DND-41 (cell line): ENCODE data around the gene SEC22A.

ENCODE experiments used
- ATAC-seq: fragments of 200-7000 bp; cut with Tn5 transposase; 3 replicates; pipeline ENCODE4 v1.9.1; 2021; ENCODE audit warnings: low read depth; ENCODE audit not compliant: insufficient read depth
- DNase-seq: peaks from one replicate; pipeline ENCODE4 v3.0.0-alpha.2; 2020
- H2AFZ ChIP-seq: 2 replicates; pipeline ENCODE4 v1.6.0; 2012; ENCODE audit warnings: low read depth, low read length
- H3K27ac ChIP-seq: 2 replicates; pipeline ENCODE4 v1.5.1; 2012; ENCODE audit warnings: low read length, inconsistent platforms
- H3K27me3 ChIP-seq: fragments of 200-600 bp; sonication (generic); 2 replicates; pipeline ENCODE4 v1.6.0; 2012; ENCODE audit warnings: low read length, mild to moderate bottlenecking, inconsistent platforms; ENCODE audit not compliant: insufficient read depth, poor library complexity
- H3K36me3 ChIP-seq: 2 replicates; pipeline ENCODE4 v1.5.1; 2012; ENCODE audit warnings: low read length, inconsistent platforms; ENCODE audit not compliant: insufficient read depth
- H3K4me1 ChIP-seq: 2 replicates; pipeline ENCODE4 v1.5.1; 2012; ENCODE audit warnings: mild to moderate bottlenecking, low read length; ENCODE audit not compliant: insufficient read depth
- H3K4me2 ChIP-seq: 2 replicates; pipeline ENCODE4 v1.6.0; 2012; ENCODE audit warnings: mild to moderate bottlenecking, moderate library complexity, low read length, inconsistent platforms; ENCODE audit not compliant: insufficient read depth
- H3K4me3 ChIP-seq, 2 experiments: fragments of 200-600 bp in 1 of 2; shearing (Covaris generic) in 1 of 2; 2 replicates each; pipeline ENCODE4 v1.5.1; 2012 to 2016; ENCODE audit warnings: inconsistent platforms in 2 of 2, low read length in 2 of 2, mild to moderate bottlenecking in 2 of 2, low read depth in 1 of 2, moderate library complexity in 1 of 2
- H3K79me2 ChIP-seq: 2 replicates; pipeline ENCODE4 v1.6.0; 2012; ENCODE audit warnings: low read length, inconsistent platforms; ENCODE audit not compliant: insufficient read depth
- H3K9ac ChIP-seq: 2 replicates; pipeline ENCODE4 v1.6.0; 2012; ENCODE audit warnings: low read depth, mild to moderate bottlenecking, inconsistent platforms, low read length, moderate library complexity
- H3K9me3 ChIP-seq: 2 replicates; pipeline ENCODE4 v1.5.1; 2012; ENCODE audit warnings: low read length, moderate library complexity, mild to moderate bottlenecking, inconsistent platforms; ENCODE audit not compliant: insufficient read depth, severe bottlenecking
- H4K20me1 ChIP-seq: 2 replicates; pipeline ENCODE4 v1.6.0; 2012; ENCODE audit warnings: low read length; ENCODE audit not compliant: insufficient read depth
- EZH2 ChIP-seq: IDR thresholded peaks from 3 replicates; pipeline ENCODE4 v1.6.1; 2012; ENCODE audit warnings: borderline replicate concordance, low read depth, mild to moderate bottlenecking, moderate library complexity, low read length, inconsistent platforms; ENCODE audit not compliant: severe bottlenecking
- TF ChIP-seq, protein P1 (sequence below): IDR thresholded peaks from 2 replicates; pipeline ENCODE4 v1.5.1; 2012; ENCODE audit warnings: borderline replicate concordance, low read length, moderate library complexity, mild to moderate bottlenecking; ENCODE audit not compliant: poor library complexity, severe bottlenecking; ENCODE audit errors: extremely low read depth

SEC22A gene

DNA sequence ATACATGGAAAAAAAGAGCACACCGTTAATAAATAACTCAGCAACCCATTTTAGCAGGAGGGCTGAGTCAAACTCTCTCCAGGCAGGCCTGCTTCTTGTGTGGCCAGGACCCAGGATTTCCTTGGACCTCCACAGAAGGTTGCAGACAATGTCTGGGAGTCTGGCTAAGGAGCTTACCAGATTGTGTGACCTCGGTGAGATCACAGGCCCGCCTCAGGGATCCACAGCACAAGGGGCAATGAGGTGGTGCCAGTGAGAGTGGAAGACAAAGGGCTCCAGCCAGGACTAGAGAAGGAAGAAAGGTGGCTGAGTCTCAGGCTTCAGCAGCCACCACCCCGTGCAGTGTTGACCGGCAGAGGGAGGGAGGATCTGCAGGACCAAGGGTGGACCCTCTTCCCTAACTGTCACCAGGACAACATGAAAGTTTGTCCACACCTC lies 32.2 kb upstream of the SEC22A start:
- peaks cover 2% of the 10 kb centered on the region for H3K9me3 ChIP-seq
- no peak overlapping the region for H3K4me3 ChIP-seq
- H3K79me2 ChIP-seq, result no peaks in the 10 kb centered on the region
- ATAC-seq, result no peak
- DNase-seq, result no peak
- no peak overlapping the region for H3K27ac ChIP-seq
- H3K9ac ChIP-seq, result no peak overlapping the region
- TF ChIP-seq, protein P1, sequence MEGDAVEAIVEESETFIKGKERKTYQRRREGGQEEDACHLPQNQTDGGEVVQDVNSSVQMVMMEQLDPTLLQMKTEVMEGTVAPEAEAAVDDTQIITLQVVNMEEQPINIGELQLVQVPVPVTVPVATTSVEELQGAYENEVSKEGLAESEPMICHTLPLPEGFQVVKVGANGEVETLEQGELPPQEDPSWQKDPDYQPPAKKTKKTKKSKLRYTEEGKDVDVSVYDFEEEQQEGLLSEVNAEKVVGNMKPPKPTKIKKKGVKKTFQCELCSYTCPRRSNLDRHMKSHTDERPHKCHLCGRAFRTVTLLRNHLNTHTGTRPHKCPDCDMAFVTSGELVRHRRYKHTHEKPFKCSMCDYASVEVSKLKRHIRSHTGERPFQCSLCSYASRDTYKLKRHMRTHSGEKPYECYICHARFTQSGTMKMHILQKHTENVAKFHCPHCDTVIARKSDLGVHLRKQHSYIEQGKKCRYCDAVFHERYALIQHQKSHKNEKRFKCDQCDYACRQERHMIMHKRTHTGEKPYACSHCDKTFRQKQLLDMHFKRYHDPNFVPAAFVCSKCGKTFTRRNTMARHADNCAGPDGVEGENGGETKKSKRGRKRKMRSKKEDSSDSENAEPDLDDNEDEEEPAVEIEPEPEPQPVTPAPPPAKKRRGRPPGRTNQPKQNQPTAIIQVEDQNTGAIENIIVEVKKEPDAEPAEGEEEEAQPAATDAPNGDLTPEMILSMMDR, result no peak
- TF ChIP-seq EZH2, result no peak
- no peaks in the 10 kb centered on the region for H4K20me1 ChIP-seq
- no peaks in the 10 kb centered on the region for H3K4me1 ChIP-seq
- H3K4me2 ChIP-seq, result no peak overlapping the region
- H3K36me3 ChIP-seq, result peaks cover 9% of the 10 kb centered on the region
- no peaks in the 10 kb centered on the region for H3K27me3 ChIP-seq
- no peak overlapping the region for H2AFZ ChIP-seq

DNA sequence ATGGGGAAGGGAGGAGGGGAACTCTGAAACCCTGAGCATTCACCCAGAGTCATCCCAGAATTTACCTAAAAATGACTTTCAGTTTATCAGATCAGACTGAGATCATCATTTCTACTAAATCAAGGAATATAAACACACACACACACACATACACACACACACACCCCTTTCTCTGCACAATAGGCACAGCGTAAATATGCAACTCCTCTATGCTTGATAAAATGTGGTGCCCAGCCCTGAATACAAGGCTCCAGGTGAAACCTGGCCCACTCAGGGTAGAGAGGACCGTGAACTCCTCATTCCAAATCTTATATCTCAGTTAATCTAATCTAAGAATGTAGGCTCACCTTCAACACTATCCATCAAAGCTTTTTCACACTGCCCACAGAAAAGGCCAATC lies 31.8 kb upstream of the SEC22A start:
- no peaks in the 10 kb centered on the region for H4K20me1 ChIP-seq
- H2AFZ ChIP-seq, result no peak overlapping the region
- peaks cover 2% of the 10 kb centered on the region for H3K9me3 ChIP-seq
- no peak overlapping the region for H3K27ac ChIP-seq
- no peak overlapping the region for H3K4me3 ChIP-seq
- no peak overlapping the region for H3K4me2 ChIP-seq
- ATAC-seq, result no peak
- no peak for DNase-seq
- no peaks in the 10 kb centered on the region for H3K79me2 ChIP-seq
- no peaks in the 10 kb centered on the region for H3K4me1 ChIP-seq
- H3K36me3 ChIP-seq, result peaks cover 5% of the 10 kb centered on the region; the same call in 1 of the 2 replicates
- H3K27me3 ChIP-seq, result no peaks in the 10 kb centered on the region
- TF ChIP-seq, protein P1, result no peak
- no peak for TF ChIP-seq EZH2
- no peak overlapping the region for H3K9ac ChIP-seq

DNA sequence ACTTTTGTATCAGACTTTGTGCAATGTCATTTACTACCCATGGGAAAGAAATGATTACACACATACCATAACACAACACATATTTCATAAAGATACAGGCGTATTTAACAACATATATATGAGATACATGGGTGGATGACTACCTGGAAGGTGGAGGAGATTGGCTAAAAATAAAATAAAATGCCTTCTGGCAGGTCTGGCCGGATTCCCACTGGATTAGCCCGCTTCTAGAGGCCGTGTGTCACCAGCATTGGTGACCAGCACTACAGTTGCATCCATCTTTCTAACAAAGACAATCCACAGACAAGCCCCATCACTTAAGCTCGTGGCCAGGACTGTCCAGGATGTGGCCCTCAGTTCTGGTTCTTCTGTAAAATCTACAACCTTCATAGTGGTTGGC lies 21.0 kb upstream of the SEC22A start:
- Histone ChIP-seq H3K4me1 (no peaks in the 10 kb centered on the region), H3K79me2 (no peaks in the 10 kb centered on the region), H3K9ac (no peak overlapping the region), H4K20me1 (no peaks in the 10 kb centered on the region), H3K9me3 (no peaks in the 10 kb centered on the region), H2AFZ (no peak overlapping the region), H3K36me3 (no peaks in the 10 kb centered on the region), H3K4me3 (no peak overlapping the region), H3K4me2 (no peak overlapping the region), H3K27me3 (no peaks in the 10 kb centered on the region), H3K27ac (no peak overlapping the region)
- no peak for ATAC-seq
- no peak for TF ChIP-seq EZH2
- TF ChIP-seq, protein P1, result no peak
- DNase-seq, result no peak

DNA sequence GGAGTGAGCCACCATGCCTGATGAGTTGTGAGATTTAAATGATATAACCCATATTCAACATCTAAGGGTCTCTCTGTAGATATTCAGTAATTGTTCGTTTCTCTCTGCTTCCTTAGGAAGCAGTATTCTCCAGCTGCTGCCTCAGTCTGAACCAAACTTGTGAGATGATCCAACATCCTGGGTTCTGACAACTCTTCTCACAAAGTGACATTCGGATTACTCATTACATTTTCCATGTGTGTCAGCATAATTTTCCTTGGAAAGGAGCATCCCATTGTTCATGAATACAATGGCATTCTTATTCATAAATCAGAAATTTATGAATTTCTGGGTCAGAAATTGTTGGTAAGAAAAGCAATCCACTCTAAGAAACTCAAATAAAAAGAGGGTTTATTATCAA lies 15.0 kb upstream of the SEC22A start:
- no peak overlapping the region for H2AFZ ChIP-seq
- H3K79me2 ChIP-seq, result no peaks in the 10 kb centered on the region
- ATAC-seq (no peak), DNase-seq (no peak)
- H4K20me1 ChIP-seq, result no peaks in the 10 kb centered on the region
- H3K4me1 ChIP-seq, result no peaks in the 10 kb centered on the region
- H3K9ac ChIP-seq, result no peak overlapping the region
- H3K9me3 ChIP-seq, result no peaks in the 10 kb centered on the region
- no peak overlapping the region for H3K27ac ChIP-seq
- no peak overlapping the region for H3K4me3 ChIP-seq
- no peak for TF ChIP-seq EZH2
- TF ChIP-seq, protein P1, result no peak
- H3K4me2 ChIP-seq, result no peak overlapping the region
- H3K36me3 ChIP-seq, result no peaks in the 10 kb centered on the region
- no peaks in the 10 kb centered on the region for H3K27me3 ChIP-seq
